Breast epithelium (tissue), 3 donors: ENCODE measurements around the gene FARP1.

ENCODE experiments used
- CTCF ChIP-seq, 3 donors: fragments of 450-650 bp; IDR thresholded peaks; one replicate each; pipeline ENCODE4 v1.5.1; 2016 to 2017; ENCODE audit warnings: antibody characterized with exemption in 3 of 3, mild to moderate bottlenecking in 3 of 3, moderate library complexity in 3 of 3
- POLR2A ChIP-seq: fragments of 450-650 bp; IDR thresholded peaks from one replicate; pipeline ENCODE4 v1.6.1; 2016; ENCODE audit warnings: antibody characterized with exemption, mild to moderate bottlenecking, moderate library complexity
- POLR2AphosphoS5 ChIP-seq, 3 donors: sonication (generic); formaldehyde crosslinking; IDR thresholded peaks; one replicate each; pipeline ENCODE4 v1.6.1; 2017; ENCODE audit warnings: antibody characterized with exemption in 3 of 3

DNA sequence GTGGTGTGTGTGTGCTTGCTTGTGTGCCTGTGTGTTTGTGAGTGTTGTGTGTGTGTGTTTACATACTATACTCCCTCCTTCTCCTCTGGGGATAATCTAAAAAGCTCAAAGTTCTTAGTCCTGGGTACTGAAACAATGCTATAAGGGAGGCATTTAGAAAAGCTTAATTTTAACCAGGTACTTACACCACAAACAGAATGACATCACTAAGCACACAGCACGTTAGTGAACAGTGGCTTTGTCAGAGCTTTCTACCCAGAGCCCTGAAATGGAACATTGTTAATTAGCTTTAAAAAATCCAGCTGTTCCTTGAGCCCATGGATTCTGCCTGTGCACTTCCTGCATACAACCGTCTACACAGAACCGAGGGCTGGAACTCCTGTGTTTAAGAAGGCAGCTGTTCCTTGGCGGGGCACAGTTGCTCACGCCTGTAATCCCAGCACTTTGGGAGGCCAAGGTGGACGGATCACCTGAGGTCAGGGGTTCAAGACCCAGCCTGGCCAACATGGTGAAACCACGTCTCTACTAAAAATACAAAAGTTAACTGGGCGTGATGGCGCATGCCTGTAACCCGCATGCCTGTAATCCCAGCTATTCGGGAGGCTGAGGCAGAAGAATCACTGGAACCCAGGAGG, 103.8 kb downstream of the FARP1 start:
- TF ChIP-seq CTCF (IDR thresholded peaks at IDR 0.05) (no peak), POLR2AphosphoS5 (IDR thresholded peaks at IDR 0.05) (no peak), POLR2A (no peak)
